NCI-H1105 treated with DMSO at 0.1 percent for 48 hours (cell line): ENCODE results near the gene RBM17.
"Not testable (repeated sequence)": the region's sequence is repeated elsewhere in the genome, so short reads cannot be mapped to it uniquely, and the experiment has no call there.

Experiments used
- DNase-seq: peaks from one replicate; lab custom pipeline; 2025; lab: John Stamatoyannopoulos, UW

RBM17 gene

GRCh38 chr10:6088721-6089333, at the start of gene RBM17:
TSS of gene RBM17 (plus strand) at chr10:6089034. CDS start at chr10:6097066, 8,032 bp downstream.
- peak; percentile 78 for DNase-seq

- DNase-seq, result no peak
These were observed 49.1 kb upstream of the RBM17 start for GRCh38 chr10:6039711-6040110.

GRCh38 chr10:6040205-6040604, 48.6 kb upstream of the RBM17 start:
- DNase-seq, result no peak

GRCh38 chr10:6043377-6043776, 45.5 kb upstream of the RBM17 start:
- DNase-seq, result not testable (repeated sequence)

GRCh38 chr10:6044060-6044459, 44.8 kb upstream of the RBM17 start:
- no peak for DNase-seq

- no peak for DNase-seq
These were observed 44.0 kb upstream of the RBM17 start for GRCh38 chr10:6044751-6045313.

- no peak for DNase-seq
These were observed 43.5 kb upstream of the RBM17 start for GRCh38 chr10:6045314-6045848.

- no peak for DNase-seq
These were observed 42.7 kb upstream of the RBM17 start for GRCh38 chr10:6045878-6046772.

GRCh38 chr10:6046773-6047611, 41.8 kb upstream of the RBM17 start:
- no peak for DNase-seq

- DNase-seq, result no peak
These were observed 41.0 kb upstream of the RBM17 start for GRCh38 chr10:6047847-6048246.

- no peak for DNase-seq
These were observed 40.4 kb upstream of the RBM17 start for GRCh38 chr10:6048281-6049030.

- no peak for DNase-seq
These were observed 39.8 kb upstream of the RBM17 start for GRCh38 chr10:6049031-6049400.

GRCh38 chr10:6050801-6051445, 37.9 kb upstream of the RBM17 start:
- DNase-seq, result no peak

- no peak for DNase-seq
These were observed 36.3 kb upstream of the RBM17 start for GRCh38 chr10:6052247-6053221.

GRCh38 chr10:6053303-6053702, 35.5 kb upstream of the RBM17 start:
- no peak for DNase-seq

GRCh38 chr10:6053816-6054631, 34.8 kb upstream of the RBM17 start:
- DNase-seq, result no peak

- no peak for DNase-seq
These were observed 34.0 kb upstream of the RBM17 start for GRCh38 chr10:6054884-6055283.

- DNase-seq, result no peak
These were observed 32.9 kb upstream of the RBM17 start for GRCh38 chr10:6055929-6056328.
